ENCODE results near the gene PEF1. TPM values are rescaled to one million over a fixed set of nuclear protein-coding genes. Genes with fewer than 3 reads are reported as not detected.

The PEF1 gene
- total RNA-seq, 1 experiment from 2014 or later, result 33.7 TPM

GRCh38 chr1:31661856-31662255, 17.2 kb upstream of the PEF1 start:
- Mint-ChIP-seq H3K4me1 (peaks cover 3% of the 10 kb centered on the region), H3K9me3 (no peaks in the 10 kb centered on the region), H3K4me3 (no peak overlapping the region), H3K36me3 (no peaks in the 10 kb centered on the region), H3K27me3 (ENCODE audit: low read depth) (no peaks in the 10 kb centered on the region), H3K27ac (no peak overlapping the region)
- CTCF ChIA-PET, result interaction anchor here (0.7 to 6.7 kb wide), 10 partner anchors 8 to 128 kb away, joined by 3 to 90 read pairs (median 6); partner anchors contain the start of genes COL16A1 and PEF1
- ATAC-seq, result no peak
- DNase-seq (ENCODE audit: low spot score), result no peak
- POLR2A ChIA-PET, result interaction anchor here (1.1 to 1.4 kb wide), 2 partner anchors 17 to 45 kb away, joined by 3 read pairs; partner anchors contain the start of gene PEF1
- TF ChIP-seq GTF2I (CRISPR knock-in tag; conservative IDR thresholded peaks at IDR 0.05) (no peak), SMAD3 (CRISPR knock-in tag; IDR thresholded peaks at IDR 0.05; ENCODE audit: borderline replicate concordance) (no peak), TEAD4 (CRISPR knock-in tag; IDR thresholded peaks at IDR 0.05) (no peak), SP1 (CRISPR knock-in tag; conservative IDR thresholded peaks at IDR 0.05) (no peak), GABPB1 (CRISPR knock-in tag; IDR thresholded peaks at IDR 0.05) (no peak), NFE2L1 (CRISPR knock-in tag; IDR thresholded peaks at IDR 0.05) (no peak)

GRCh38 chr1:31660871-31661455, 16.3 kb upstream of the PEF1 start:
- ChIA-PET CTCF (interaction anchor here (0.7 to 6.7 kb wide), 9 partner anchors 9 to 129 kb away, joined by 3 to 90 read pairs (median 5); partner anchors contain the start of genes COL16A1 and PEF1), POLR2A (interaction anchor here (0.5 to 1.4 kb wide), 2 partner anchors 44 to 181 kb away, joined by 3 read pairs; no protein-coding TSS in a partner anchor)
- H3K27ac Mint-ChIP-seq, result no peak overlapping the region
- no peaks in the 10 kb centered on the region; the same call in 1 of the 2 replicates for H3K4me1 Mint-ChIP-seq
- H3K27me3 Mint-ChIP-seq (ENCODE audit: low read depth), result no peaks in the 10 kb centered on the region
- H3K9me3 Mint-ChIP-seq, result no peaks in the 10 kb centered on the region
- DNase-seq (ENCODE audit: low spot score) (no peak), ATAC-seq (no peak)
- H3K36me3 Mint-ChIP-seq, result no peaks in the 10 kb centered on the region
- TF ChIP-seq ZNF512 (CRISPR knock-in tag; IDR thresholded peaks at IDR 0.05; ENCODE audit: borderline replicate concordance), result no peak
- no peak for TF ChIP-seq PRDM15 (CRISPR knock-in tag; IDR thresholded peaks at IDR 0.05)
- TF ChIP-seq ZMAT4 (CRISPR knock-in tag; IDR thresholded peaks at IDR 0.05), result no peak
- TF ChIP-seq ATF2 (CRISPR knock-in tag; IDR thresholded peaks at IDR 0.05; ENCODE audit: borderline replicate concordance, low read depth), result no peak
- no peak for TF ChIP-seq CREM (CRISPR knock-in tag; IDR thresholded peaks at IDR 0.05)
- no peak for TF ChIP-seq NR3C1 (CRISPR knock-in tag; conservative IDR thresholded peaks at IDR 0.05; ENCODE audit: low read depth)
- H3K4me3 Mint-ChIP-seq, result no peak overlapping the region

GRCh38 chr1:31659889-31660288, 15.2 kb upstream of the PEF1 start:
- Mint-ChIP-seq H3K4me3 (no peak overlapping the region), H3K4me1 (no peaks in the 10 kb centered on the region; the same call in 1 of the 2 replicates), H3K9me3 (no peaks in the 10 kb centered on the region), H3K36me3 (no peaks in the 10 kb centered on the region), H3K27ac (no peak overlapping the region), H3K27me3 (ENCODE audit: low read depth) (no peaks in the 10 kb centered on the region)
- TF ChIP-seq HMGA2 (CRISPR knock-in tag; IDR thresholded peaks at IDR 0.05), result no peak
- no peak for TF ChIP-seq ZNF396 (CRISPR knock-in tag; IDR thresholded peaks at IDR 0.05; ENCODE audit: borderline replicate concordance)
- TF ChIP-seq TEAD4 (CRISPR knock-in tag; IDR thresholded peaks at IDR 0.05), result no peak
- no peak for TF ChIP-seq ZBTB43 (CRISPR knock-in tag; IDR thresholded peaks at IDR 0.05)
- DNase-seq (ENCODE audit: low spot score) (no peak), ATAC-seq (no peak)
- POLR2A ChIA-PET, result interaction anchor here (0.7 kb wide), 1 partner anchor 86 kb away, joined by 3 read pairs; no protein-coding TSS in a partner anchor
- CTCF ChIA-PET, result interaction anchor here (0.7 to 1.9 kb wide), 3 partner anchors 24 to 86 kb away, joined by 4 to 7 read pairs (median 4); no protein-coding TSS in a partner anchor

All from WTC11 (cell line).